Measurements from ENCODE around the gene RAB3C.
"Not testable (repeated sequence)": the region's sequence is repeated elsewhere in the genome, so short reads cannot be mapped to it uniquely, and the experiment has no call there.

Gene RAB3C

GRCh38 chr5:58563016-58563700 lies 19.7 kb upstream of the RAB3C start:
- not testable (repeated sequence) for H3K36me3 ChIP-seq (ENCODE audit: control insufficient read depth in 1 of 2, insufficient read depth in 2 of 2, low read length in 2 of 2); H3K9me3 ChIP-seq (ENCODE audit: control insufficient read depth in 1 of 2, low read length in 2 of 2); H3K27ac ChIP-seq (ENCODE audit: low read depth, low read length); H3K9ac ChIP-seq (ENCODE audit: low read depth in 1 of 2, low read length in 2 of 2); H3K27me3 ChIP-seq (ENCODE audit: control insufficient read depth in 1 of 2, insufficient read depth in 2 of 2, low read length in 2 of 2); H3K4me1 ChIP-seq (ENCODE audit: control insufficient read depth in 1 of 2, insufficient read depth in 2 of 2, low read length in 2 of 2); H3K4me3 ChIP-seq (ENCODE audit: low read depth in 1 of 2, low read length in 2 of 2)

- H3K36me3 ChIP-seq (ENCODE audit: control insufficient read depth in 1 of 2, insufficient read depth in 2 of 2, low read length in 2 of 2); H3K4me3 ChIP-seq (ENCODE audit: low read depth in 1 of 2, low read length in 2 of 2); H3K9me3 ChIP-seq (ENCODE audit: control insufficient read depth in 1 of 2, low read length in 2 of 2): not testable (repeated sequence)
These were observed 18.6 kb upstream of the RAB3C start for GRCh38 chr5:58564043-58564832.

GRCh38 chr5:58565033-58565432 lies 17.8 kb upstream of the RAB3C start:
- H3K9ac ChIP-seq (ENCODE audit: low read depth in 1 of 2, low read length in 2 of 2): no peak overlapping the region
- no peaks in the 10 kb centered on the region for H3K27me3 ChIP-seq (ENCODE audit: control insufficient read depth in 1 of 2, insufficient read depth in 2 of 2, low read length in 2 of 2)
- H3K4me3 ChIP-seq (ENCODE audit: low read depth in 1 of 2, low read length in 2 of 2): no peak overlapping the region
- no peak overlapping the region for H3K27ac ChIP-seq (ENCODE audit: low read depth, low read length)
- no peaks in the 10 kb centered on the region for H3K9me3 ChIP-seq (ENCODE audit: control insufficient read depth in 1 of 2, low read length in 2 of 2)
- peaks cover 0 to 5% of the 10 kb centered on the region in 2 donors for H3K4me1 ChIP-seq (ENCODE audit: control insufficient read depth in 1 of 2, insufficient read depth in 2 of 2, low read length in 2 of 2)
- no peaks in the 10 kb centered on the region for H3K36me3 ChIP-seq (ENCODE audit: control insufficient read depth in 1 of 2, insufficient read depth in 2 of 2, low read length in 2 of 2)

More at GRCh38 chr5:58564043-58564832, 18.6 kb upstream of the RAB3C start:
- H3K9ac ChIP-seq (ENCODE audit: low read depth in 1 of 2, low read length in 2 of 2); H3K27ac ChIP-seq (ENCODE audit: low read depth, low read length); H3K27me3 ChIP-seq (ENCODE audit: control insufficient read depth in 1 of 2, insufficient read depth in 2 of 2, low read length in 2 of 2); H3K4me1 ChIP-seq (ENCODE audit: control insufficient read depth in 1 of 2, insufficient read depth in 2 of 2, low read length in 2 of 2): not testable (repeated sequence)

- Histone ChIP-seq H3K4me1 (ENCODE audit: control insufficient read depth in 1 of 2, insufficient read depth in 2 of 2, low read length in 2 of 2) (peaks cover 0 to 15% of the 10 kb centered on the region in 2 donors), H3K36me3 (ENCODE audit: control insufficient read depth in 1 of 2, insufficient read depth in 2 of 2, low read length in 2 of 2) (no peaks in the 10 kb centered on the region)
These were observed 11.4 kb upstream of the RAB3C start for GRCh38 chr5:58571501-58571900.

GRCh38 chr5:58572973-58573372 lies 9.9 kb upstream of the RAB3C start:
- H3K9me3 ChIP-seq (ENCODE audit: control insufficient read depth in 1 of 2, low read length in 2 of 2); H3K27ac ChIP-seq (ENCODE audit: low read depth, low read length); H3K9ac ChIP-seq (ENCODE audit: low read depth in 1 of 2, low read length in 2 of 2); H3K27me3 ChIP-seq (ENCODE audit: control insufficient read depth in 1 of 2, insufficient read depth in 2 of 2, low read length in 2 of 2); H3K36me3 ChIP-seq (ENCODE audit: control insufficient read depth in 1 of 2, insufficient read depth in 2 of 2, low read length in 2 of 2); H3K4me3 ChIP-seq (ENCODE audit: low read depth in 1 of 2, low read length in 2 of 2): not testable (repeated sequence)
- peaks cover 0 to 13% of the 10 kb centered on the region in 2 donors for H3K4me1 ChIP-seq (ENCODE audit: control insufficient read depth in 1 of 2, insufficient read depth in 2 of 2, low read length in 2 of 2)

More at GRCh38 chr5:58571501-58571900, 11.4 kb upstream of the RAB3C start:
- Histone ChIP-seq H3K9ac (ENCODE audit: low read depth in 1 of 2, low read length in 2 of 2) (no peak overlapping the region), H3K4me3 (ENCODE audit: low read depth in 1 of 2, low read length in 2 of 2) (no peak overlapping the region), H3K27me3 (ENCODE audit: control insufficient read depth in 1 of 2, insufficient read depth in 2 of 2, low read length in 2 of 2) (no peaks in the 10 kb centered on the region), H3K9me3 (ENCODE audit: control insufficient read depth in 1 of 2, low read length in 2 of 2) (no peaks in the 10 kb centered on the region), H3K27ac (ENCODE audit: low read depth, low read length) (no peak overlapping the region)

- Histone ChIP-seq H3K27ac (ENCODE audit: low read depth, low read length) (no peak overlapping the region), H3K4me3 (ENCODE audit: low read depth in 1 of 2, low read length in 2 of 2) (no peak overlapping the region), H3K4me1 (ENCODE audit: control insufficient read depth in 1 of 2, insufficient read depth in 2 of 2, low read length in 2 of 2) (peaks cover 11 to 19% of the 10 kb centered on the region in 2 donors), H3K9me3 (ENCODE audit: control insufficient read depth in 1 of 2, low read length in 2 of 2) (no peaks in the 10 kb centered on the region), H3K27me3 (ENCODE audit: control insufficient read depth in 1 of 2, insufficient read depth in 2 of 2, low read length in 2 of 2) (peaks cover 2 to 28% of the 10 kb centered on the region in 2 donors), H3K36me3 (ENCODE audit: control insufficient read depth in 1 of 2, insufficient read depth in 2 of 2, low read length in 2 of 2) (no peaks in the 10 kb centered on the region), H3K9ac (ENCODE audit: low read depth in 1 of 2, low read length in 2 of 2) (no peak overlapping the region)
These were observed 3.1 kb upstream of the RAB3C start for GRCh38 chr5:58579781-58580180.

- Histone ChIP-seq H3K27me3 (ENCODE audit: control insufficient read depth in 1 of 2, insufficient read depth in 2 of 2, low read length in 2 of 2) (peaks cover 2 to 28% of the 10 kb centered on the region in 2 donors), H3K27ac (ENCODE audit: low read depth, low read length) (no peak overlapping the region), H3K4me1 (ENCODE audit: control insufficient read depth in 1 of 2, insufficient read depth in 2 of 2, low read length in 2 of 2) (peaks cover 11 to 19% of the 10 kb centered on the region in 2 donors), H3K9me3 (ENCODE audit: control insufficient read depth in 1 of 2, low read length in 2 of 2) (no peaks in the 10 kb centered on the region), H3K36me3 (ENCODE audit: control insufficient read depth in 1 of 2, insufficient read depth in 2 of 2, low read length in 2 of 2) (no peaks in the 10 kb centered on the region), H3K4me3 (ENCODE audit: low read depth in 1 of 2, low read length in 2 of 2) (peak overlapping the region; percentile 75 to 78), H3K9ac (ENCODE audit: low read depth in 1 of 2, low read length in 2 of 2) (peak overlapping the region in 1 of 2 donors; percentile 44)
These were observed 664 bp upstream of the RAB3C start for GRCh38 chr5:58582019-58582802.

- Histone ChIP-seq H3K9ac (ENCODE audit: low read depth in 1 of 2, low read length in 2 of 2) (no peak overlapping the region), H3K4me1 (ENCODE audit: control insufficient read depth in 1 of 2, insufficient read depth in 2 of 2, low read length in 2 of 2) (no peaks in the 10 kb centered on the region), H3K27ac (ENCODE audit: low read depth, low read length) (no peak overlapping the region), H3K4me3 (ENCODE audit: low read depth in 1 of 2, low read length in 2 of 2) (no peak overlapping the region), H3K27me3 (ENCODE audit: control insufficient read depth in 1 of 2, insufficient read depth in 2 of 2, low read length in 2 of 2) (no peaks in the 10 kb centered on the region), H3K9me3 (ENCODE audit: control insufficient read depth in 1 of 2, low read length in 2 of 2) (no peaks in the 10 kb centered on the region), H3K36me3 (ENCODE audit: control insufficient read depth in 1 of 2, insufficient read depth in 2 of 2, low read length in 2 of 2) (no peaks in the 10 kb centered on the region)
These were observed 13.1 kb downstream of the RAB3C start for GRCh38 chr5:58595952-58596351.

- Histone ChIP-seq H3K4me1 (ENCODE audit: control insufficient read depth in 1 of 2, insufficient read depth in 2 of 2, low read length in 2 of 2) (no peaks in the 10 kb centered on the region), H3K4me3 (ENCODE audit: low read depth in 1 of 2, low read length in 2 of 2) (no peak overlapping the region), H3K9me3 (ENCODE audit: control insufficient read depth in 1 of 2, low read length in 2 of 2) (no peaks in the 10 kb centered on the region), H3K27ac (ENCODE audit: low read depth, low read length) (no peak overlapping the region), H3K9ac (ENCODE audit: low read depth in 1 of 2, low read length in 2 of 2) (no peak overlapping the region), H3K36me3 (ENCODE audit: control insufficient read depth in 1 of 2, insufficient read depth in 2 of 2, low read length in 2 of 2) (no peaks in the 10 kb centered on the region), H3K27me3 (ENCODE audit: control insufficient read depth in 1 of 2, insufficient read depth in 2 of 2, low read length in 2 of 2) (no peaks in the 10 kb centered on the region)
These were observed 15.6 kb downstream of the RAB3C start for GRCh38 chr5:58598440-58598839.

GRCh38 chr5:58599217-58599616 lies 16.3 kb downstream of the RAB3C start:
- Histone ChIP-seq H3K36me3 (ENCODE audit: control insufficient read depth in 1 of 2, insufficient read depth in 2 of 2, low read length in 2 of 2) (no peaks in the 10 kb centered on the region), H3K9me3 (ENCODE audit: control insufficient read depth in 1 of 2, low read length in 2 of 2) (no peaks in the 10 kb centered on the region), H3K4me1 (ENCODE audit: control insufficient read depth in 1 of 2, insufficient read depth in 2 of 2, low read length in 2 of 2) (no peaks in the 10 kb centered on the region), H3K27ac (ENCODE audit: low read depth, low read length) (no peak overlapping the region), H3K4me3 (ENCODE audit: low read depth in 1 of 2, low read length in 2 of 2) (no peak overlapping the region), H3K27me3 (ENCODE audit: control insufficient read depth in 1 of 2, insufficient read depth in 2 of 2, low read length in 2 of 2) (no peaks in the 10 kb centered on the region), H3K9ac (ENCODE audit: low read depth in 1 of 2, low read length in 2 of 2) (no peak overlapping the region)

Measured in duodenal mucosa (tissue), 2 donors.